HCT116 (cell line): ENCODE results near the gene RNF111. TPM values are rescaled to one million over a fixed set of nuclear protein-coding genes. Genes with fewer than 3 reads are reported as not detected.

ENCODE experiments used
- ATAC-seq: fragments of 200-7000 bp; cut with Tn5 transposase; 2 replicates; pipeline ENCODE4 v1.9.1; 2020; ENCODE audit warnings: mild to moderate bottlenecking, moderate library complexity
- BruUV-seq: library from RNA; stranded (reverse); fragments of 400-500 nt; replicated peaks from 2 replicates; lab custom pipeline; 2021; lab: Mats Ljungman, UMichigan
- CTCF ChIA-PET: fragments of 300-600 bp; sonication (Branson Sonifier 250); formaldehyde crosslinking; loops from one replicate; lab custom pipeline; 2021; ENCODE audit warnings: antibody characterized with exemption; lab: Charles Lee
- POLR2A ChIA-PET: fragments of 300-600, 350-600 bp; sonication (Branson Sonifier 250); formaldehyde crosslinking; loops from one replicate; lab custom pipeline; 2021; ENCODE audit warnings: antibody characterized with exemption; lab: Charles Lee
- RAD21 ChIA-PET, 2 experiments: fragments of 300-600 bp; sonication (Branson Sonifier 250); formaldehyde crosslinking; loops; one replicate each; lab custom pipeline; 2023; ENCODE audit warnings: low total read pairs in 2 of 2; ENCODE audit not compliant: uncharacterized antibody in 2 of 2, unreplicated experiment in 2 of 2, low non-redundant PET in 1 of 2; lab: Charles Lee
- DNase-seq: peaks from one replicate; pipeline ENCODE4 v3.0.0-alpha.2; 2010; ENCODE audit warnings: low read depth, low spot score
- H2AFZ ChIP-seq: fragments of 200-600 bp; shearing (Covaris generic), sonication (generic); 2 replicates; pipeline ENCODE4 v1.6.1; 2017; ENCODE audit warnings: low read depth, mixed run types, mixed read lengths, antibody characterized with exemption, low read length; ENCODE audit not compliant: poor library complexity, severe bottlenecking
- H3K27ac ChIP-seq: 2 replicates; pipeline ENCODE4 v1.5.1; 2012; ENCODE audit warnings: low read depth, low read length
- H3K27me3 ChIP-seq: fragments of 200-600 bp; sonication (generic); 2 replicates; pipeline ENCODE4 v1.6.1; 2016; ENCODE audit warnings: mixed run types, low read length, mixed read lengths; ENCODE audit not compliant: insufficient read depth
- H3K36me3 ChIP-seq, 2 experiments: fragments of 200-500 bp in 1 of 2; fragments of 200-600 bp in 1 of 2; sonication (Bioruptor generic) in 1 of 2; sonication (generic) in 1 of 2; 2 replicates each; pipeline versions ENCODE4 v1.5.1 to v1.6.1; 2014 to 2016; ENCODE audit warnings: low read length in 2 of 2, inconsistent platforms in 1 of 2, mixed read lengths in 1 of 2, mixed run types in 1 of 2; ENCODE audit not compliant: insufficient read depth in 2 of 2, control insufficient read depth in 1 of 2
- H3K4me1 ChIP-seq, 2 experiments: fragments of 200-600 bp in 1 of 2; sonication (generic) in 1 of 2; 2 replicates each; pipeline versions ENCODE4 v1.5.1 to v1.6.1; 2012 to 2017; ENCODE audit warnings: low read length in 2 of 2, inconsistent platforms in 1 of 2, mild to moderate bottlenecking in 1 of 2, mixed read lengths in 1 of 2, mixed run types in 1 of 2, moderate library complexity in 1 of 2; ENCODE audit not compliant: insufficient read depth in 2 of 2, control insufficient read depth in 1 of 2
- H3K4me2 ChIP-seq: fragments of 200-600 bp; sonication (generic); 2 replicates; pipeline ENCODE4 v1.6.1; 2017; ENCODE audit warnings: mixed run types, low read length, mixed read lengths
- H3K4me3 ChIP-seq, 2 experiments: fragments of 200-600 bp in 1 of 2; sonication (generic) in 1 of 2; replicated peaks in 1 of 2; 2 replicates each; pipeline ENCODE4 v1.5.1; 2011 to 2016; ENCODE audit warnings: low read length in 2 of 2, control low read depth in 1 of 2, low read depth in 1 of 2, mild to moderate bottlenecking in 1 of 2, mixed read lengths in 1 of 2, mixed run types in 1 of 2
- H3K79me2 ChIP-seq: fragments of 200-600 bp; sonication (generic); 2 replicates; pipeline ENCODE4 v1.6.1; 2017; ENCODE audit warnings: mild to moderate bottlenecking, mixed run types, low read length, moderate library complexity, mixed read lengths; ENCODE audit not compliant: insufficient read depth
- H3K9ac ChIP-seq: fragments of 200-600 bp; sonication (generic); 2 replicates; pipeline ENCODE4 v1.6.1; 2016; ENCODE audit warnings: low read length, mixed read lengths
- H3K9me2 ChIP-seq: fragments of 200-600 bp; sonication (generic), shearing (Covaris generic); 2 replicates; pipeline ENCODE4 v1.6.1; 2017; ENCODE audit warnings: mixed run types, mild to moderate bottlenecking, moderate library complexity; ENCODE audit not compliant: insufficient read depth
- H3K9me3 ChIP-seq, 2 experiments: fragments of 200-500 bp in 1 of 2; fragments of 200-600 bp in 1 of 2; sonication (Bioruptor generic) in 1 of 2; sonication (generic) in 1 of 2; 2 replicates each; pipeline ENCODE4 v1.6.1; 2014 to 2017; ENCODE audit warnings: low read length in 2 of 2, mixed read lengths in 2 of 2, inconsistent platforms in 1 of 2, low read depth in 1 of 2, mild to moderate bottlenecking in 1 of 2, mixed run types in 1 of 2, moderate library complexity in 1 of 2; ENCODE audit not compliant: control insufficient read depth in 1 of 2, insufficient read depth in 1 of 2
- H4K20me1 ChIP-seq: fragments of 200-600 bp; sonication (generic), shearing (Covaris generic); 2 replicates; pipeline ENCODE4 v1.6.1; 2017; ENCODE audit warnings: mixed run types, mild to moderate bottlenecking, moderate library complexity; ENCODE audit not compliant: insufficient read depth
- EGR1 ChIP-seq: IDR thresholded peaks from 2 replicates; pipeline ENCODE4 v1.6.1; 2012; ENCODE audit warnings: low read depth
- JUND ChIP-seq: IDR thresholded peaks from 2 replicates; pipeline ENCODE4 v1.6.1; 2012
- POLR2AphosphoS5 ChIP-seq: IDR thresholded peaks from 2 replicates; pipeline ENCODE4 v1.6.1; 2011; ENCODE audit warnings: mild to moderate bottlenecking, low read depth, low read length, moderate library complexity
- RAD21 ChIP-seq: IDR thresholded peaks from 2 replicates; pipeline ENCODE4 v1.6.1; 2012; ENCODE audit warnings: low read depth, mild to moderate bottlenecking
- REST ChIP-seq: IDR thresholded peaks from 2 replicates; pipeline ENCODE4 v1.6.1; 2012; ENCODE audit warnings: low read depth
- SIN3A ChIP-seq: IDR thresholded peaks from 2 replicates; pipeline ENCODE4 v1.6.1; 2012; ENCODE audit warnings: low read depth
- SRF ChIP-seq: IDR thresholded peaks from 2 replicates; pipeline ENCODE4 v1.6.1; 2012; ENCODE audit warnings: low read depth
- TCF7L2 ChIP-seq: IDR thresholded peaks from 2 replicates; pipeline ENCODE4 v1.7.0; 2011; ENCODE audit warnings: borderline replicate concordance, inconsistent platforms; ENCODE audit not compliant: insufficient read depth, insufficient read length; ENCODE audit errors: extremely low read depth
- YY1 ChIP-seq: IDR thresholded peaks from 2 replicates; pipeline ENCODE4 v1.6.1; 2011; ENCODE audit warnings: low read length, low read depth, moderate library complexity, mild to moderate bottlenecking; ENCODE audit not compliant: insufficient replicate concordance; ENCODE audit errors: extremely low read depth
- ZBTB33 ChIP-seq: IDR thresholded peaks from 2 replicates; pipeline ENCODE4 v1.6.1; 2011; ENCODE audit warnings: mild to moderate bottlenecking, low read length, moderate library complexity; ENCODE audit not compliant: insufficient replicate concordance; ENCODE audit errors: extremely low read depth
- ZFX ChIP-seq: fragments of 450-650 bp; IDR thresholded peaks from 2 replicates; pipeline ENCODE4 v1.6.1; 2017
- intact Hi-C: fragments of 100-400 bp; cut with micrococcal nuclease; formaldehyde crosslinking; loops from 2 replicates; pipeline ENCODE4 v1.10.0; 2022
- total RNA-seq: library from RNA; stranded (reverse); gene quantifications from one replicate; pipeline ENCODE4 v1.2.1, GENCODE V29; 2021; ENCODE audit not compliant: unreplicated experiment

The RNF111 gene
- total RNA-seq, 1 experiment from 2014 or later, result 31.5 TPM

- Histone ChIP-seq H3K27me3 (no peaks in the 10 kb centered on the region), H3K4me1 (peaks cover 2 to 14% of the 10 kb centered on the region in 2 experiments; a peak in 3 of 4 replicates), H3K9me3 (no peaks in the 10 kb centered on the region), H3K9ac (peak overlapping the region; percentile 80), H4K20me1 (no peaks in the 10 kb centered on the region), H3K27ac (peak overlapping the region; percentile 85), H3K9me2 (no peaks in the 10 kb centered on the region), H3K4me3 (peak overlapping the region; percentile 94 to 97), H3K36me3 (peaks cover 3 to 4% of the 10 kb centered on the region in 2 experiments; a peak in 2 of 4 replicates), H3K79me2 (peaks cover 55% of the 10 kb centered on the region), H2AFZ (peak overlapping the region; percentile 91), H3K4me2 (peak overlapping the region; percentile 88)
- ChIA-PET POLR2A (no interaction called here), CTCF (no interaction called here), RAD21 (no interaction called here)
- intact Hi-C loops, result loop anchor here (10.0 kb wide), 1 partner anchor 647 kb away; no protein-coding TSS in a partner anchor
- TF ChIP-seq ZFX, result peak; percentile 56
- TF ChIP-seq SIN3A, result no peak
- DNase-seq, result no peak
- no TSS peak for BruUV-seq
- ATAC-seq, result peak; percentile 80
Measured at GRCh38 chr15:58988006-58988785, 733 bp downstream of the RNF111 start.

- H3K27ac ChIP-seq, result no peak overlapping the region
- H3K9me3 ChIP-seq, result no peaks in the 10 kb centered on the region
- H3K4me3 ChIP-seq, result no peak overlapping the region
- H3K79me2 ChIP-seq, result peaks cover 93% of the 10 kb centered on the region
- no peak overlapping the region for H2AFZ ChIP-seq
- no peak overlapping the region for H3K9ac ChIP-seq
- no peak overlapping the region for H3K4me2 ChIP-seq
- H3K4me1 ChIP-seq, result peaks cover 2 to 8% of the 10 kb centered on the region in 2 experiments; a peak in 3 of 4 replicates
- DNase-seq, result no peak
- ChIA-PET CTCF (no interaction called here), RAD21 (no interaction called here), POLR2A (no interaction called here)
- H4K20me1 ChIP-seq, result no peaks in the 10 kb centered on the region
- no peaks in the 10 kb centered on the region for H3K27me3 ChIP-seq
- no TSS peak for BruUV-seq
- intact Hi-C loops, result no loop called here
- no peak for ATAC-seq
- no peaks in the 10 kb centered on the region for H3K9me2 ChIP-seq
- H3K36me3 ChIP-seq, result peaks cover 4 to 8% of the 10 kb centered on the region in 2 experiments; a peak in 2 of 4 replicates
- TF ChIP-seq ZFX (no peak), EGR1 (no peak), ZBTB33 (no peak), TCF7L2 (no peak), YY1 (no peak), JUND (no peak), SRF (no peak), RAD21 (no peak), POLR2AphosphoS5 (no peak), REST (no peak)
Measured at GRCh38 chr15:58992181-58992580, 4.7 kb downstream of the RNF111 start.
